HT-29 (cell line): ENCODE data around the gene RBBP4. TPM values are rescaled to one million over a fixed set of nuclear protein-coding genes. Genes with fewer than 3 reads are reported as not detected.
"Not testable (repeated sequence)": the region's sequence is repeated elsewhere in the genome, so short reads cannot be mapped to it uniquely, and the experiment has no call there.

Experiments
- DNase-seq: peaks from one replicate; pipeline ENCODE4 v3.0.0-alpha.2; 2015; ENCODE audit warnings: low spot score
- total RNA-seq: library from RNA; depleted of rRNA; stranded (reverse); fragments of >200 nt; shearing (Covaris generic); gene quantifications from 2 replicates; pipeline ENCODE4 v1.2.3, GENCODE V29; 2014; rRNA removed

RBBP4 gene
- 109 and 126 TPM in 2 replicates for total RNA-seq

DNA sequence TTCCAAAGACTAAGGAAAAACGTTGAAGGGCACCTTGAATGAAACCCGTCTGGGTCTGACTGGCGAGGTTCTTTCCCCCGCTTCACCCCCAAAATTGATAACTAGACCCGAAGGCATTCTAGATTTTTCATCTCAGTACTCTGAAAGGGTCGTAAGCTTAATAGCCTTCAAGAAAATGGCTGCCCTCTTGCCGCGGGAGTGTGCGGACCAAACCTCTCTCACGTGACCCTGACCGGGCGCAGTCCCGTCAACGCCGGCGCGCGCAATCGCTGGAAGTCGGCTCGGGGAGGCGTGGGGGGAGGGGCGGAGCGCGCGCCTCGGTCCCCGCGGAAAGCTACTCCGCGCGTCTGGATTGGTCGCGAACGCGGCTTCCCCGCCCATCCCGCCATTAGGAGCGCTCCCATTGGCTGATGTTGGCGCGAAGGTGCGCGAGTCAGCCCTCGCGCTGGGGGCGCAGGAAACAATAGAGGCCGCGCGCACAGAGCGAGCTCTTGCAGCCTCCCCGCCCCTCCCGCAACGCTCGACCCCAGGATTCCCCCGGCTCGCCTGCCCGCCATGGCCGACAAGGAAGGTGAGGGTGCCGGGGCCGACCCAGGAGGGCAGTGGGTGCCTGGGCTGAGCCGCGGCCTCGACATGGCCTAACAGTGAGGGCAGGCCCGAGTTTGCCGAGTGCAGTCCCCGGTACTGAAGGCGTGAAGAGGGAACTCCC, at the start of gene RBBP4:
Gene RBBP4, plus strand, starts transcription at position 457 of the 709 bp plus-strand sequence. Its CDS starts 99 bp downstream, at position 556.
- peak; percentile 97 for DNase-seq

- DNase-seq = no peak
Observed at GRCh38 chr1:32605711-32606424, 45.1 kb upstream of the RBBP4 start.

DNA sequence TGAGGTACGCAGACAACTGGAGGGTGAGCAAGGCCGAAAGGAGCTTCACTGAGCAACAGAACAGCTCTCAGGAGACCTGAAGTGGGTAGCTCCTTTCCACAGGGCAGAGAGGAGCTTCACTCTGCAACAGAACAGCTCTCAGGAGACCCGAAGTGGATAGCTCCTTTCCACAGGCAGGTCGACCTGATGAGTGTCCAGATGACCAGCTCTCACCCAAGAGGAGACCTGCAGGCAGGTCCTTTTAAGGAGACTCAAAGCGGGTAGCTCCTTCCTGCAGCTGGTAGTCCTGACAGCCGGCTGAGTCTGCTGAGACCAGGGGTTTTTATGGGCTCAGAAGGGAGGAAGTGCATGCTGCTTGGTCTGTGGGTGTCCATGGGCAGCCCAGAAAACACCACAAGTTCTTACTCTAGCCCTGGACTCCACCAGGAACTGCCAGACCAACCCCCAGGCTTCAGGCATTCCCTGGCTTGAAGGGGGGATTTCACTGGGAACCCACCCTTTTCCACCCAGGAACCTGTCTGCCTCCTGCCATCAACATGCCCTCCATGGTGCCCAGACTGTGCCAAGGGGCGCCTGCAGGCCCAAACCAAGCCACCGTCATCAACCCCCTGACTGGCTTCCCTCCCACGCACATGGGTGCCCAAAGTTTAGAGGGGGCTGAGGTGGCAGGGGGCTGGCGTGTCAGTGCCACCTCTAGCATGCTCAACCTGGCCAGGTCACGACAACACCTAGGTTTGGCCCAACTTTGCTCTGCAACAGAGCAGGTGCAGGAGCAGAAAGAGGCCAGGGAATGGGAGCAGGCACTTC, 44.2 kb upstream of the RBBP4 start:
- no peak for DNase-seq

DNA sequence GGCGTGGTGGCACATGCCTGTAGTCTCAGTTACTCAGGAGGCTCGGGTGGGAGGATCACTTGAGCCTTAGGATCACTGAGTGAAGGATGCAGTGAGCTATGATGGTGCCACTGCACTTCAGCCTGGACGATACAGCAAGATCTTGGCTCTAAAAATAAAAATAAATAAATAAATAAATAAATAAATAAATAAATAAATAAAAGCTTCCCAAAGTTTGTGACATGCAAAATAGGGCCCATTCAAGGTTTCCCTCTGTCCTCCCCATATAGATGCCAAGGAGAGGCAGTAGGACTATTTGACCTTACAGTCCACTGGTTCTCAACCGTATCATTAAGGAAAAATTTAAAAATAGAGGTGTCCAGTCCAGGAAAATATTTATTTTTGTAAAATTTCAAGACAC, 41.8 kb upstream of the RBBP4 start:
- DNase-seq = no peak

DNA sequence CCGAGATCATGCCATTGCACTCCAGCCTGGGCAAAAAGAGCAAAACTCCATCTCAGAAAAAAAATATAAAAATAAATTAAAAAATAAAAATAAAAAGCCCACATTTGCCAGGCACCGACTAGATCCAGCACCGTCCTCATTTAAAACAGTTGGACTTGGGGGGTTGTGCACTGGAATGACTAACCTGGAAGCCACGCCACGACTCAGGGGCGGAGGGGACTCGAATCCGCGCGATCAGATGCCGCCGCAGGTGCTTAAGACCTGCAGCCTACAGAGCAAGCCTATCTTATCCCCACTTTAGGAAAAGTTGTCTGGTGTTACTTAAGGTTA, 39.2 kb upstream of the RBBP4 start:
- DNase-seq = no peak

DNA sequence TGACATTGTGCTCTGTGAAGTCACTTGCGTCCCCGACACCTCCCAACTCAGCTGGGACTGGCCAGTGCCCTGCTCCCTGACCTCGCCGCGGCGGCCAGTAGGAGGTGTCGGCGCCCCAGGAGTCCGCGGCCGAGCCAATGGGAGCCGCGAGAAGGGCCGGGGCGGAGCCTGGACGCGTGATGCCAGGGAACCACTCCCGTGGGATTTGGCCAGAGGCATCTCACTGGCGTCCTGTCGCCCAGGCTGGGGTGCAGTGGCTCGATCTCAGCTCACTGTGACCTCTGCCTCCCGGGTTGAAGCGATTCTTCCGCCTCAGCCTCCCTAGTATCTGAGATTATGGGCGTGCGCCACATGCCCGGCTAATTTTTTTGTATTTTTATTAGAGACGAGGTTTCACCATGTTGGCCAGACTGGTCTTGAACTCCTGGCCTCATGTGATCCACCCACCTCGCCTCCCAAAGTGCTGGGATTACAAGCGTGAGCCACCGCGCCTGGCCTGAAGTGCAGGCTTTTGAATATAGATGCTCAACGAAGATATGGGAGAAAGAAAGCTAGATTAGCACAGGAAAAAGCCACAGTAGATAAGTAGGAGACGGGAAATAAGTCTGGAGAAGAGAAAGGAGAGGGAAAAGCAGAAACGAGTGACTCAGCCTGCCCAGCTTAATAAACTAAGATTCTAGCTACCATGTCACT, 38.7 kb upstream of the RBBP4 start:
- DNase-seq = peak; percentile 89

GRCh38 chr1:32613472-32613871, 37.5 kb upstream of the RBBP4 start:
- DNase-seq = no peak

GRCh38 chr1:32618673-32619221, 32.3 kb upstream of the RBBP4 start:
- no peak for DNase-seq

- DNase-seq = peak; percentile 25
Observed at GRCh38 chr1:32619701-32620485, 31.1 kb upstream of the RBBP4 start.

GRCh38 chr1:32622205-32622604, 28.8 kb upstream of the RBBP4 start:
- DNase-seq = no peak

DNA sequence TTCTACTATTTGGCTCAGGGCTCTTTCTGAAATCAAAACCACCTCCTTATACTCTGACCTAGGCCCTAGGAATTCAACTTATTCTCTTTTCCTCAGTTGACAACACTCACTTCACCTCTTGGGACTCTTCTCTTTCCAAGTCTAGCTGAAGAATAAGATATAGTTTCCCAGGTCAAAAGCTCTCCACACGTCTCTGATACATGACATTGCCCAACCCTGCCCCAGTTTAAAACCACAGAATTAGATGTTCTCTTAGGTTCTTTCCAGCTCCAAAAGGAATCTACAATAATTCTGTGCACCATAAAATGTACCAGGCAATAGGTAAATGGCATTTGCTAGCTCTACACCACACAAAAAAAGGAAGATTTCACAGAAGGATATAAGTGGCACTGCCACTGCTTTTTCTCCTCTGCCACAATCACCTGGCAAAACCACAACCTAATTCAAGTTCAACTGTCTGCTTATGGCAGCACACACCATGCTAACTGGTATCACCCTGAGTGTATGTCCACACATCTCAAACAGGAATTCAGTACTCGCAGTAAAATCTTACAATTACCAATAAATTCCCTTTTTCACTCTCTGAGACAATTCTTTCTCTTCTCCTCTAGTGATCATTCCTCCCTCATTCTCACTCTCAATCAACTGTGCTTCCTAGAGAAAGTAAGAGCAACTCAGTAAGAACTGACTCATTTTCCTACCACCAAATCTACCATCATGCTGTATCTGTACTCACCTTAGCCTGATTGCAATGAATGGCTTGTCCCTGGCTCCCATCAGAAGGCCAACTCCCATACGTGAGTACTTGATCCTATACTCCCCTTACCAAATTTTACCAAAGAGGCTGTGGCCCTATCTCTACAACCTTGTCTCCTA, 28.0 kb upstream of the RBBP4 start:
- no peak for DNase-seq

DNA sequence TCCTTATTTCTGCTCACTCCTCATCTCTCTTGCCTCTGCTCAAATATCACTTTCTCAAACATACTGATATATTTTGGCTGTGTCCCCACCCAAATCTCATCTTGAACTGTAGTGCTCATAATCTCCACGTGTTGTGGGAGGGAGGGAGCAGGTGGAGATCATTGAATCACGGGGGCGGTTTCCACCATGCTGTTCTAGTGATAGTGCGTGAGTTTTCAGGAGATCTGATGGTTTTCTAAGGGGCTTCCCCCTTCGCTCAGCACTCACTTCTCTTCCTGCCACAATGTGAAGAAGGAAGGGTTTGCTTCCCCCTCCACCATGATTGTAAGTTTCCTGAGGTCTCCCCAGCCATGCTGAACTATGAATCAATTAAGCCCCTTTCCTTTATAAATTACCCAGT, 27.2 kb upstream of the RBBP4 start:
- DNase-seq = no peak

- no peak for DNase-seq
Observed at GRCh38 chr1:32626176-32626575, 24.8 kb upstream of the RBBP4 start.

DNA sequence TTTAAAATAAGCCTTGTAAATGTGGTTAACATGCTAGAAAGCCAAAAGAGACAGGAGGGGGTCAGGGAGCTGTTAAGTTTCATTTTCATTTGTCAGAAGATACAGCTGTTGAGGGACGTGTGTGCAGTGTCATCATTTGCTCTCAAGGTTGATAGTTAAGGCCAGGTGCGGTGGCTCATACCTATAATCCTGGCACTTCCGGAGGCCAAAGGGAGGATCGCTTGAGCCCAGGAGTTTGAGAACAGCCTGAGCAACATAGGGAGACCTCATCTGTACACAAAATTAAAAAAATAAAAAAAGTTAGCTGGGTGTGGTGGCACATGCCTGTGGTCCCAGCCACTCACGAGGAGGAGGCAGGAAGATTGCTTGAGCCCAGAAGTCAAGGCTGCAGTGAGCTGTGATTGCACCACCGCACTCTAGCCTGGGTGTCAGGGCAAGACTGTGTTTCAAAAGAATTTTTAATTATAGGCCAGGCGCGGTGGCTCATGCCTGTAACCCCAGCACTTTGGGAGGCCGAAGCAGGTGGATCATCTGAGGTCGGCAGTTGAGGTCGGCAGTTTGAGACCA, 23.3 kb upstream of the RBBP4 start:
- DNase-seq = no peak

DNA sequence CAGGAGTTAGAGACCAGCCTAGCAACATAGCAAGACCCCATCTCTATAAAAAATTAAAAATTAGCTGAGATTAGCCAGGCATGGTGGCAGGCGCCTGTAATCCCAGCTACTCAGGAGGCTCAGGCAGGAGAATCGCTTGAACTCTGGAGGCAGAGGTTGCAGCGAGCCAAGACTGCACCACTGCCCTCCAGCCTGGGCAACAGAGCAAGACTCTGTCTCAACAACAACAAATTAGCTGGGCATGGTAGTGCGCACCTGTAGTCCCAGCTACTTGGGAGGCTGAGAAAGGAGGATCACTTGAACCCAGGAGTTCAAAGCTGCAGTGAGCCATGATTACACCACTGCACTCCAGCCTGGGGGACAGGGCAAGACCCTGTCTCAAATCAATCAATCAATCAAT, 20.8 kb upstream of the RBBP4 start:
- DNase-seq = not testable (repeated sequence)

- DNase-seq = no peak
Observed at GRCh38 chr1:32632829-32633228, 18.2 kb upstream of the RBBP4 start.

GRCh38 chr1:32635508-32636277, 15.3 kb upstream of the RBBP4 start:
- no peak for DNase-seq

DNA sequence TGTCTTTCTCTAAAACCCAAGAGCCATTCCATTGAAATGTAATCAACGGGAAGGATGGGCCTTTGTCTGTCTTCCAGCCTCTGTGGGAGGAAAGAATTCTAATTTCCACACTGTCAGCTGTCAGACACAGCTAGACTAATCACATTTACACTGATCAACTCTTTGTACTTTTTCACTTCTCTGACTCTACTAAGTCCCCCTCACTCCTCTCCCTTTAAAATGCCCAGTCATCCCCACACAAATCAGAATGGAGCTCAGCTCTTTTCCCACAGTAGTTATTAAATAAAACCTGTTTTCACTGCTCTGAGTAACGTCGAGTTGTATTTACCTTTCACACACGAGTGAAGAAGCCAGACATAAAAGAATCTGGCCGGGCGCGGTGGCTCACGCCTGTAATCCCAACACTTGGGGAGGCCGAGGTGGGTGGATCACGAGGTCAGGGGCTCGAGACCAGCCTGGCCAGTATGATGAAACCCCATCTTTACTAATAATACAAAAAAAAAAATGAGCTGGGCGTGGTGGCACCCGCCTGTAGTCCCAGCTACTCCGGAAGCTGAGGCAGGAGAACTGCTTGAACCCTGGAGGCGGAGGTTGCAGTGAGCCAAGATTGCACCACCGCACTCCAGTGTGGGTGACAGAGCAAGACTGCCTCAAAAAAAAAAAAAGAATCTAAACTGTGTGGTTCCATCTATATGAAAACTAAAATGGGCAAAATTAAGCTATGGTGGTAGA, 13.9 kb upstream of the RBBP4 start:
- no peak for DNase-seq
